HAP-1 (cell line): Measurements from ENCODE around the gene ATP6V0E1.
A peak's percentile ranks its signal among the peaks of the same experiment; 100 is the strongest.

ENCODE experiments used
- DNase-seq, 2 experiments: peaks; one replicate each; pipeline ENCODE4 v3.0.0-alpha.2; 2016 to 2020; ENCODE audit warnings: low spot score in 2 of 2
- H3K27me3 ChIP-seq: fragments of 250-450 bp; sonication (Bioruptor Pico); 2 replicates; pipeline ENCODE4 v1.5.1; 2020; ENCODE audit warnings: low read depth, mild to moderate bottlenecking, moderate library complexity
- H3K36me3 ChIP-seq: fragments of 250-450 bp; sonication (Bioruptor Pico); replicated peaks from 2 replicates; pipeline ENCODE4 v1.5.1; 2020; ENCODE audit warnings: mild to moderate bottlenecking
- H3K4me1 ChIP-seq: fragments of 250-450 bp; sonication (Bioruptor Pico); 2 replicates; pipeline ENCODE4 v1.5.1; 2020; ENCODE audit warnings: mild to moderate bottlenecking
- H3K4me3 ChIP-seq: fragments of 250-450 bp; sonication (Bioruptor Pico); 2 replicates; pipeline ENCODE4 v1.5.1; 2020; ENCODE audit warnings: mild to moderate bottlenecking, moderate library complexity
- H3K9me3 ChIP-seq: fragments of 250-450 bp; sonication (Bioruptor Pico); 2 replicates; pipeline ENCODE4 v1.5.1; 2020; ENCODE audit warnings: mild to moderate bottlenecking, moderate library complexity
- in situ Hi-C: fragments of 300-500 bp; cut with MboI; formaldehyde crosslinking; loops from 3 replicates; pipeline ENCODE4 v1.14.3; 2020; ENCODE audit warnings: low sequenced_read_pairs, inconsistent platforms, mixed read lengths

ATP6V0E1 gene

GRCh38 chr5:172971482-172971881, 12.1 kb upstream of the ATP6V0E1 start:
- no peak for DNase-seq
- H3K4me1 ChIP-seq = no peaks in the 10 kb centered on the region
- peaks cover 17% of the 10 kb centered on the region for H3K36me3 ChIP-seq
- in situ Hi-C loops = no loop called here
- no peak overlapping the region for H3K4me3 ChIP-seq
- H3K27me3 ChIP-seq = no peaks in the 10 kb centered on the region
- H3K9me3 ChIP-seq = no peaks in the 10 kb centered on the region

GRCh38 chr5:172972552-172972951, 11.0 kb upstream of the ATP6V0E1 start:
- no peak overlapping the region for H3K4me3 ChIP-seq
- peaks cover 17% of the 10 kb centered on the region for H3K36me3 ChIP-seq
- H3K27me3 ChIP-seq = no peaks in the 10 kb centered on the region
- H3K4me1 ChIP-seq = no peaks in the 10 kb centered on the region
- no peak for DNase-seq
- in situ Hi-C loops = no loop called here
- no peaks in the 10 kb centered on the region for H3K9me3 ChIP-seq

GRCh38 chr5:172973127-172973916, 10.2 kb upstream of the ATP6V0E1 start:
- Histone ChIP-seq H3K27me3 (no peaks in the 10 kb centered on the region), H3K36me3 (peaks cover 12% of the 10 kb centered on the region), H3K9me3 (no peaks in the 10 kb centered on the region), H3K4me1 (no peaks in the 10 kb centered on the region), H3K4me3 (no peak overlapping the region)
- in situ Hi-C loops = no loop called here
- DNase-seq = no peak

GRCh38 chr5:172973931-172974330, 9.6 kb upstream of the ATP6V0E1 start:
- peaks cover 10% of the 10 kb centered on the region for H3K36me3 ChIP-seq
- no peak overlapping the region for H3K4me3 ChIP-seq
- no peaks in the 10 kb centered on the region for H3K27me3 ChIP-seq
- no peaks in the 10 kb centered on the region for H3K4me1 ChIP-seq
- H3K9me3 ChIP-seq = no peaks in the 10 kb centered on the region
- in situ Hi-C loops = no loop called here
- no peak for DNase-seq

GRCh38 chr5:172975289-172975688, 8.3 kb upstream of the ATP6V0E1 start:
- in situ Hi-C loops = loop anchor here (25.0 kb wide), 1 partner anchor 612 kb away; no protein-coding TSS in a partner anchor
- no peaks in the 10 kb centered on the region for H3K9me3 ChIP-seq
- no peaks in the 10 kb centered on the region for H3K36me3 ChIP-seq
- H3K4me3 ChIP-seq = no peak overlapping the region
- no peaks in the 10 kb centered on the region for H3K27me3 ChIP-seq
- H3K4me1 ChIP-seq = no peaks in the 10 kb centered on the region
- no peak for DNase-seq

- in situ Hi-C loops = loop anchor here (5.0 to 25.0 kb wide), 4 partner anchors 78 to 608 kb away; partner anchors contain the start of genes BNIP1 and CREBRF
- Histone ChIP-seq H3K9me3 (no peaks in the 10 kb centered on the region), H3K4me1 (no peaks in the 10 kb centered on the region), H3K27me3 (no peaks in the 10 kb centered on the region), H3K36me3 (no peaks in the 10 kb centered on the region), H3K4me3 (no peak overlapping the region)
- no peak for DNase-seq
These were observed 3.8 kb upstream of the ATP6V0E1 start for GRCh38 chr5:172979778-172980177.

GRCh38 chr5:172981931-172982330, 1.6 kb upstream of the ATP6V0E1 start:
- H3K4me1 ChIP-seq = peaks cover 7% of the 10 kb centered on the region
- peaks cover 18% of the 10 kb centered on the region for H3K36me3 ChIP-seq
- in situ Hi-C loops = loop anchor here (5.0 to 25.0 kb wide), 4 partner anchors 75 to 605 kb away; partner anchors contain the start of genes BNIP1 and CREBRF
- H3K9me3 ChIP-seq = no peaks in the 10 kb centered on the region
- DNase-seq = no peak
- no peak overlapping the region for H3K4me3 ChIP-seq
- H3K27me3 ChIP-seq = no peaks in the 10 kb centered on the region

- Histone ChIP-seq H3K9me3 (no peaks in the 10 kb centered on the region), H3K27me3 (no peaks in the 10 kb centered on the region), H3K36me3 (peaks cover 29% of the 10 kb centered on the region), H3K4me1 (peaks cover 7% of the 10 kb centered on the region), H3K4me3 (peak overlapping the region; percentile 78)
- DNase-seq = peak; percentile 84 to 85
- in situ Hi-C loops = loop anchor here (5.0 to 25.0 kb wide), 4 partner anchors 73 to 603 kb away; partner anchors contain the start of genes BNIP1 and CREBRF
These were observed 828 bp downstream of the ATP6V0E1 start for GRCh38 chr5:172984244-172984953.

- H3K4me3 ChIP-seq = no peak overlapping the region; the same call in 1 of the 2 replicates
- H3K4me1 ChIP-seq = peaks cover 10% of the 10 kb centered on the region
- in situ Hi-C loops = loop anchor here (10.0 to 25.0 kb wide), 3 partner anchors 159 to 602 kb away; partner anchors contain the start of gene BNIP1
- H3K27me3 ChIP-seq = no peaks in the 10 kb centered on the region
- H3K9me3 ChIP-seq = no peaks in the 10 kb centered on the region
- DNase-seq = no peak
- H3K36me3 ChIP-seq = peaks cover 29% of the 10 kb centered on the region
These were observed 2.0 kb downstream of the ATP6V0E1 start for GRCh38 chr5:172985596-172985995.

GRCh38 chr5:172988276-172988675, 4.7 kb downstream of the ATP6V0E1 start:
- Histone ChIP-seq H3K36me3 (peaks cover 46% of the 10 kb centered on the region), H3K27me3 (no peaks in the 10 kb centered on the region), H3K4me1 (peaks cover 10% of the 10 kb centered on the region), H3K4me3 (no peak overlapping the region), H3K9me3 (no peaks in the 10 kb centered on the region)
- DNase-seq = no peak
- in situ Hi-C loops = loop anchor here (10.0 to 25.0 kb wide), 3 partner anchors 157 to 599 kb away; partner anchors contain the start of gene BNIP1

GRCh38 chr5:172990776-172991175, 7.2 kb downstream of the ATP6V0E1 start:
- in situ Hi-C loops = loop anchor here (25.0 kb wide), 1 partner anchor 597 kb away; no protein-coding TSS in a partner anchor

GRCh38 chr5:172994405-172994804, 10.8 kb downstream of the ATP6V0E1 start:
- no peak for DNase-seq
- in situ Hi-C loops = loop anchor here (25.0 kb wide), 1 partner anchor 593 kb away; no protein-coding TSS in a partner anchor
- peaks cover 45% of the 10 kb centered on the region for H3K36me3 ChIP-seq

More at GRCh38 chr5:172990776-172991175, 7.2 kb downstream of the ATP6V0E1 start:
- H3K36me3 ChIP-seq = peaks cover 58% of the 10 kb centered on the region
- no peaks in the 10 kb centered on the region for H3K9me3 ChIP-seq
- H3K27me3 ChIP-seq = no peaks in the 10 kb centered on the region
- DNase-seq = no peak
- peaks cover 4% of the 10 kb centered on the region for H3K4me1 ChIP-seq
- no peak overlapping the region for H3K4me3 ChIP-seq

GRCh38 chr5:172999372-172999973, 15.9 kb downstream of the ATP6V0E1 start:
- no peak for DNase-seq
- no peaks in the 10 kb centered on the region for H3K9me3 ChIP-seq
- no peaks in the 10 kb centered on the region for H3K4me1 ChIP-seq
- no peaks in the 10 kb centered on the region for H3K27me3 ChIP-seq
- no peak overlapping the region for H3K4me3 ChIP-seq
- H3K36me3 ChIP-seq = peaks cover 23% of the 10 kb centered on the region
- in situ Hi-C loops = loop anchor here (25.0 kb wide), 1 partner anchor 588 kb away; no protein-coding TSS in a partner anchor

More at GRCh38 chr5:172994405-172994804, 10.8 kb downstream of the ATP6V0E1 start:
- H3K4me3 ChIP-seq = no peak overlapping the region
- no peaks in the 10 kb centered on the region for H3K27me3 ChIP-seq
- H3K9me3 ChIP-seq = no peaks in the 10 kb centered on the region
- peaks cover 4% of the 10 kb centered on the region; the same call in 1 of the 2 replicates for H3K4me1 ChIP-seq
